Gastrocnemius medialis (tissue), 4 donors: ENCODE measurements around the gene SPDYC.

Source experiments
- CTCF ChIP-seq, 5 experiments: fragments of 450-650 bp in 3 of 5; fragments of 200-600 bp in 2 of 5; sonication (generic) in 2 of 5; IDR thresholded peaks in 4 of 5; conservative IDR thresholded peaks in 1 of 5; 1 replicate in 4 of 5; 2 replicates in 1 of 5; pipeline ENCODE4 v1.5.1; 2016 to 2019; ENCODE audit warnings: antibody characterized with exemption in 5 of 5, mild to moderate bottlenecking in 3 of 5, moderate library complexity in 3 of 5
- POLR2A ChIP-seq, 2 donors: fragments of 450-650 bp; IDR thresholded peaks; one replicate each; pipeline ENCODE4 v1.6.1; 2017; ENCODE audit warnings: antibody characterized with exemption in 2 of 2, mild to moderate bottlenecking in 2 of 2, moderate library complexity in 2 of 2

- TF ChIP-seq POLR2A (IDR thresholded peaks at IDR 0.05), result no peak
- no peak for TF ChIP-seq CTCF (IDR thresholded peaks at IDR 0.05 in 4 of 5, conservative IDR thresholded peaks at IDR 0.05 in 1 of 5)
Observed at GRCh38 chr11:65186701-65187100, 16.7 kb downstream of the SPDYC start.
